Vagina (tissue), 2 donors: ENCODE data around the gene ACOX1.

Experiments
- CTCF ChIP-seq, 3 experiments: fragments of 450-650 bp in 2 of 3; fragments of 200-600 bp in 1 of 3; sonication (generic) in 1 of 3; IDR thresholded peaks; one replicate each; pipeline ENCODE4 v1.5.1; 2017 to 2019; ENCODE audit warnings: antibody characterized with exemption in 3 of 3, mild to moderate bottlenecking in 2 of 3, moderate library complexity in 2 of 3
- POLR2A ChIP-seq, 2 donors: fragments of 450-650 bp; IDR thresholded peaks; one replicate each; pipeline ENCODE4 v1.6.1; 2017; ENCODE audit warnings: antibody characterized with exemption in 2 of 2, mild to moderate bottlenecking in 2 of 2, moderate library complexity in 2 of 2
- POLR2AphosphoS5 ChIP-seq, 2 donors: sonication (generic); formaldehyde crosslinking; IDR thresholded peaks; one replicate each; pipeline ENCODE4 v1.9.0; 2017; ENCODE audit warnings: antibody characterized with exemption in 2 of 2, mild to moderate bottlenecking in 2 of 2, low read depth in 1 of 2; ENCODE audit not compliant: insufficient read depth in 1 of 2

GRCh38 chr17:75976175-75976848 lies 2.7 kb downstream of the ACOX1 start:
- no peak for TF ChIP-seq CTCF (IDR thresholded peaks at IDR 0.05)
- TF ChIP-seq POLR2AphosphoS5 (IDR thresholded peaks at IDR 0.05; ENCODE audit: insufficient read depth in 1 of 2, low read depth in 1 of 2) = no peak
- no peak for TF ChIP-seq POLR2A (IDR thresholded peaks at IDR 0.05)
